A549 (cell line): ENCODE results near the gene ZNF335. TPM values are rescaled to one million over a fixed set of nuclear protein-coding genes. Genes with fewer than 3 reads are reported as not detected.

ENCODE experiments used
- ATAC-seq, 2 experiments: fragments of 200-7000 bp in 1 of 2; fragments of >200 bp in 1 of 2; cut with Nextera tagmentation in 1 of 2; cut with Tn5 transposase in 1 of 2; 3 replicates each; pipeline versions ENCODE4 v1.8.0 to v1.9.1; 2018 to 2020; ENCODE audit warnings: mild to moderate bottlenecking in 1 of 2, moderate library complexity in 1 of 2
- CTCF ChIA-PET: fragments of 300-600 bp; sonication (Branson Sonifier 250); formaldehyde crosslinking; extraction: SDS; loops from one replicate; lab custom pipeline; 2021; ENCODE audit warnings: antibody characterized with exemption, inconsistent platforms; lab: Yijun Ruan, JAX
- POLR2A ChIA-PET: fragments of 350-600 bp; formaldehyde crosslinking; extraction: SDS; loops from one replicate; lab custom pipeline; 2021; ENCODE audit warnings: antibody characterized with exemption, inconsistent platforms; lab: Yijun Ruan, JAX
- DNase-seq, 2 experiments: peaks; one replicate each; pipeline versions ENCODE4 v3.0.0 to v3.0.0-alpha.2; 2011 to 2016; ENCODE audit warnings: low read depth in 1 of 2, low spot score in 1 of 2
- FAIRE-seq: peaks from 2 replicates; lab custom pipeline; 2011; peaks lifted over from hg19 to GRCh38; lab: Jason Lieb, UNC
- H3K27ac ChIP-seq, 2 experiments: fragments of >200 bp; sonication (Bioruptor Twin); formaldehyde crosslinking; 3 replicates each; pipeline ENCODE4 v1.5.1; 2016 to 2017
- H3K4me1 ChIP-seq: fragments of >200 bp; sonication (Bioruptor Twin); formaldehyde crosslinking; 3 replicates; pipeline ENCODE4 v1.6.1; 2016
- H3K4me2 ChIP-seq: fragments of >200 bp; sonication (Bioruptor Twin); formaldehyde crosslinking; 3 replicates; pipeline ENCODE4 v1.6.1; 2016
- H3K4me3 ChIP-seq: fragments of >200 bp; sonication (Bioruptor Twin); formaldehyde crosslinking; 3 replicates; pipeline ENCODE4 v1.5.1; 2016
- H3K9me3 ChIP-seq: fragments of >200 bp; sonication (Bioruptor Twin); formaldehyde crosslinking; 3 replicates; pipeline ENCODE4 v1.6.1; 2016
- BCL3 ChIP-seq: fragments of >200 bp; sonication (Bioruptor Twin); formaldehyde crosslinking; IDR thresholded peaks from 3 replicates; pipeline ENCODE4 v1.6.1; 2016
- CBX8 ChIP-seq: fragments of 200-600 bp; sonication (generic); IDR thresholded peaks from 2 replicates; pipeline ENCODE4 v1.6.1; 2016
- CEBPB ChIP-seq, 2 experiments: fragments of >200 bp in 1 of 2; sonication (Bioruptor Twin) in 1 of 2; formaldehyde crosslinking in 1 of 2; IDR thresholded peaks; 2 replicates each; pipeline ENCODE4 v1.6.1; 2012 to 2016
- CHD2 ChIP-seq: fragments of 150-350 bp; IDR thresholded peaks from 2 replicates; pipeline ENCODE4 v1.6.1; 2014; ENCODE audit warnings: low read length; ENCODE audit not compliant: partially characterized antibody
- CHD4 ChIP-seq: fragments of 200-600 bp; sonication (generic); IDR thresholded peaks from 2 replicates; pipeline ENCODE4 v1.6.1; 2016; ENCODE audit warnings: antibody characterized with exemption, mild to moderate bottlenecking, borderline replicate concordance
- CTCF ChIP-seq: fragments of >200 bp; sonication (Bioruptor Twin); formaldehyde crosslinking; IDR thresholded peaks from 3 replicates; pipeline ENCODE4 v1.5.1; 2016
- EP300 ChIP-seq, 2 experiments: fragments of >200 bp; sonication (Bioruptor Twin); formaldehyde crosslinking; IDR thresholded peaks; 2 replicates in 1 of 2; 3 replicates in 1 of 2; pipeline ENCODE4 v1.6.1; 2016 to 2017
- ESRRA ChIP-seq: fragments of 150-350 bp; IDR thresholded peaks from 2 replicates; pipeline ENCODE4 v1.6.1; 2014; ENCODE audit warnings: mild to moderate bottlenecking, low read length, borderline replicate concordance
- HOXA7 ChIP-seq: fragments of 250-450 bp; sonication (Bioruptor Pico); IDR thresholded peaks from 2 replicates; pipeline ENCODE4 v1.5.0; 2020; ENCODE audit warnings: mild to moderate bottlenecking, moderate library complexity
- KDM5A ChIP-seq: fragments of 200-600 bp; sonication (generic); IDR thresholded peaks from 2 replicates; pipeline ENCODE4 v1.6.1; 2016; ENCODE audit warnings: antibody characterized with exemption, mild to moderate bottlenecking
- NPAS2 ChIP-seq: fragments of 250-450 bp; sonication (Bioruptor Pico); IDR thresholded peaks from 2 replicates; pipeline ENCODE4 v1.8.0; 2022; ENCODE audit warnings: mild to moderate bottlenecking, moderate library complexity, borderline replicate concordance
- POLR2A ChIP-seq: IDR thresholded peaks from 2 replicates; pipeline ENCODE4 v1.6.1; 2012; ENCODE audit warnings: mild to moderate bottlenecking, low read length
- RCOR1 ChIP-seq: fragments of 150-350 bp; IDR thresholded peaks from 2 replicates; pipeline ENCODE4 v1.6.1; 2014; ENCODE audit warnings: antibody characterized with exemption, low read length, low read depth
- SREBF2 ChIP-seq: fragments of 450-650 bp; IDR thresholded peaks from 2 replicates; pipeline ENCODE4 v1.6.1; 2014; ENCODE audit warnings: mild to moderate bottlenecking, moderate library complexity
- TP53 ChIP-seq: fragments of 250-450 bp; sonication (Bioruptor Pico); IDR thresholded peaks from 2 replicates; pipeline ENCODE4 v1.5.0; 2021; ENCODE audit warnings: mild to moderate bottlenecking, moderate library complexity
- USF2 ChIP-seq: fragments of 450-650 bp; IDR thresholded peaks from 2 replicates; pipeline ENCODE4 v1.6.1; 2014; ENCODE audit warnings: antibody characterized with exemption
- ZFP36 ChIP-seq: fragments of 450-650 bp; IDR thresholded peaks from 2 replicates; pipeline ENCODE4 v1.6.1; 2014; ENCODE audit warnings: borderline replicate concordance; ENCODE audit not compliant: partially characterized antibody
- ZSCAN20 ChIP-seq: fragments of 250-450 bp; sonication (Bioruptor Pico); IDR thresholded peaks from 2 replicates; pipeline ENCODE4 v1.8.0; 2022; ENCODE audit warnings: mild to moderate bottlenecking, moderate library complexity
- WGBS: methylation state at CpG from one replicate; pipeline ENCODE4 v1.1.6; 2017; ENCODE audit errors: missing lambda C conversion rate; 5-methylcytosine and 5-hydroxymethylcytosine counted together
- polyA plus RNA-seq, 4 experiments: library from polyadenylated mRNA; depleted of rRNA in 3 of 4; stranded (reverse); fragments of >200 nt; fragmentation: RNase III in 1 of 4; extraction: RNeasy Plus Mini Kit Qiagen cat#74134 plus additional on column Dnase treatment in 1 of 4; gene quantifications; 2 replicates in 3 of 4; 3 replicates in 1 of 4; pipeline ENCODE4 v1.2.3, GENCODE V29; 2011 to 2017

The ZNF335 gene
- polyA plus RNA-seq, 2 of the 4 experiments (the other 2 are of a cell fraction), result 7.3 to 9.3 TPM

- FAIRE-seq, result no peak
- Histone ChIP-seq H3K9me3 (no peaks in the 10 kb centered on the region), H3K4me2 (no peak overlapping the region), H3K27ac (no peak overlapping the region), H3K4me1 (peaks cover 16% of the 10 kb centered on the region), H3K4me3 (no peak overlapping the region)
- no peak for ATAC-seq
- ChIA-PET POLR2A (interaction anchor here (3.2 kb wide), 1 partner anchor 12 kb away, joined by 13 read pairs; the partner anchor contains the start of gene PCIF1), CTCF (interaction anchor here (2.0 to 21.4 kb wide), 5 partner anchors 10 to 148 kb away, joined by 4 to 358 read pairs (median 6); partner anchors contain the start of gene ZNF335)
- DNase-seq, result no peak
- WGBS, result 95% methylated on average over 29 of the region's 29 CpGs
- no peak for TF ChIP-seq NPAS2 (CRISPR knock-in tag)
- no peak for TF ChIP-seq ZSCAN20
- TF ChIP-seq CBX8, result no peak
- no peak for TF ChIP-seq SREBF2
- no peak for TF ChIP-seq TP53 (CRISPR knock-in tag)
- no peak for TF ChIP-seq USF2
These were observed 24.7 kb downstream of the ZNF335 start for GRCh38 chr20:45947110-45947866.

GRCh38 chr20:45946149-45946970, 25.6 kb downstream of the ZNF335 start:
- FAIRE-seq (no peak), DNase-seq (no peak), ATAC-seq (no peak)
- no peak overlapping the region for H3K4me2 ChIP-seq
- POLR2A ChIA-PET, result interaction anchor here (4.9 kb wide), 1 partner anchor 12 kb away, joined by 31 read pairs; the partner anchor contains the start of gene PCIF1
- CTCF ChIA-PET, result interaction anchor here (0.8 to 21.4 kb wide), 6 partner anchors 9 to 147 kb away, joined by 3 to 358 read pairs (median 4); partner anchors contain the start of gene ZNF335
- no peak overlapping the region for H3K4me3 ChIP-seq
- H3K4me1 ChIP-seq, result peaks cover 16% of the 10 kb centered on the region
- TF ChIP-seq POLR2A (no peak), EP300 (IDR thresholded peaks at IDR 0.05) (no peak), ZSCAN20 (no peak), CBX8 (no peak), RCOR1 (no peak), KDM5A (no peak), CHD2 (no peak)
- peak overlapping the region in 1 of 2 experiments; percentile 37; a peak in 1 of 6 replicates for H3K27ac ChIP-seq
- 87% methylated on average over 20 of the region's 20 CpGs for WGBS
- H3K9me3 ChIP-seq, result no peaks in the 10 kb centered on the region

- WGBS, result 92% methylated on average over 11 of the region's 13 CpGs
- DNase-seq, result no peak
- POLR2A ChIA-PET, result interaction anchor here (4.9 kb wide), 1 partner anchor 11 kb away, joined by 31 read pairs; the partner anchor contains the start of gene PCIF1
- Histone ChIP-seq H3K4me3 (no peak overlapping the region), H3K4me1 (peaks cover 16% of the 10 kb centered on the region), H3K4me2 (no peak overlapping the region), H3K27ac (peak overlapping the region in 1 of 2 experiments; percentile 37; a peak in 2 of 6 replicates), H3K9me3 (no peaks in the 10 kb centered on the region)
- CTCF ChIA-PET, result interaction anchor here (0.6 to 21.4 kb wide), 9 partner anchors 9 to 286 kb away, joined by 3 to 358 read pairs (median 3); partner anchors contain the start of gene ZNF335
- FAIRE-seq, result no peak
- TF ChIP-seq CEBPB (IDR thresholded peaks at IDR 0.05) (no peak), ZFP36 (no peak), SREBF2 (no peak), EP300 (IDR thresholded peaks at IDR 0.05) (no peak)
- peak; percentile 11 to 19; a peak in 3 of 6 replicates for ATAC-seq
These were observed 26.3 kb downstream of the ZNF335 start for GRCh38 chr20:45945678-45946148.

GRCh38 chr20:45944965-45945677, 26.9 kb downstream of the ZNF335 start:
- no peak overlapping the region for H3K4me3 ChIP-seq
- no peak overlapping the region for H3K4me2 ChIP-seq
- FAIRE-seq (no peak), DNase-seq (no peak), ATAC-seq (no peak)
- ChIA-PET POLR2A (interaction anchor here (0.8 to 4.9 kb wide), 2 partner anchors 8 to 11 kb away, joined by 3 to 31 read pairs; partner anchors contain the start of gene PCIF1), CTCF (interaction anchor here (0.6 to 21.4 kb wide), 11 partner anchors 8 to 286 kb away, joined by 3 to 358 read pairs (median 3); partner anchors contain the start of gene ZNF335)
- peaks cover 16% of the 10 kb centered on the region for H3K4me1 ChIP-seq
- 90% methylated on average over 19 of the region's 19 CpGs for WGBS
- peak overlapping the region; percentile 64 to 78 for H3K27ac ChIP-seq
- H3K9me3 ChIP-seq, result no peaks in the 10 kb centered on the region
- no peak for TF ChIP-seq BCL3
- TF ChIP-seq HOXA7 (CRISPR knock-in tag), result no peak
- TF ChIP-seq ESRRA, result no peak
- TF ChIP-seq CTCF, result no peak
- no peak for TF ChIP-seq CHD4
- no peak for TF ChIP-seq CBX8
